Activated T-helper 17 cell treated with anti-CD3 and anti-CD28 coated beads, Interleukin-2, amount 50 U/mL, for 72 hours (primary cell): Measurements from ENCODE around the gene DNPEP. TPM values are rescaled to one million over a fixed set of nuclear protein-coding genes. Genes with fewer than 3 reads are reported as not detected.
"Not testable (repeated sequence)": the region's sequence is repeated elsewhere in the genome, so short reads cannot be mapped to it uniquely, and the experiment has no call there.

Source experiments
- ATAC-seq: fragments of 150-1000 bp; cut with Tn5 transposase; replicated peaks from 2 replicates; pipeline ENCODE4 v1.10.0; 2021; ENCODE audit warnings: mild to moderate bottlenecking, moderate library complexity
- H3K27ac Mint-ChIP-seq: one replicate; pipeline ENCODE4 v1.8.0; 2022; ENCODE audit warnings: mixed read lengths
- H3K27me3 Mint-ChIP-seq: one replicate; pipeline ENCODE4 v1.8.0; 2022; ENCODE audit warnings: mixed read lengths
- H3K36me3 Mint-ChIP-seq: one replicate; pipeline ENCODE4 v1.8.0; 2022; ENCODE audit warnings: low read depth, mild to moderate bottlenecking, mixed read lengths
- H3K4me1 Mint-ChIP-seq: one replicate; pipeline ENCODE4 v1.8.0; 2022; ENCODE audit warnings: mixed read lengths
- H3K4me3 Mint-ChIP-seq: one replicate; pipeline ENCODE4 v1.8.0; 2022; ENCODE audit warnings: mild to moderate bottlenecking, mixed read lengths
- H3K9me3 Mint-ChIP-seq: one replicate; pipeline ENCODE4 v1.8.0; 2022; ENCODE audit warnings: mixed read lengths
- total RNA-seq, 2 donors: library from RNA; stranded (reverse); gene quantifications; one replicate each; pipeline ENCODE4 v1.2.3, GENCODE V29; 2022

Gene DNPEP
- total RNA-seq, 2 donors from 2014 or later, result 80.9 to 99.6 TPM

GRCh38 chr2:219410390-219410789 lies 22.7 kb upstream of the DNPEP start:
- no peak for ATAC-seq
- Mint-ChIP-seq H3K4me1 (no peaks in the 10 kb centered on the region), H3K36me3 (no peaks in the 10 kb centered on the region), H3K27me3 (peaks cover 11% of the 10 kb centered on the region), H3K9me3 (no peaks in the 10 kb centered on the region), H3K27ac (no peak overlapping the region), H3K4me3 (no peak overlapping the region)

- Mint-ChIP-seq H3K9me3 (no peaks in the 10 kb centered on the region), H3K4me1 (no peaks in the 10 kb centered on the region), H3K27ac (no peak overlapping the region), H3K27me3 (peaks cover 11% of the 10 kb centered on the region), H3K36me3 (no peaks in the 10 kb centered on the region), H3K4me3 (no peak overlapping the region)
- ATAC-seq, result no peak
Observed at GRCh38 chr2:219409619-219410018, 21.9 kb upstream of the DNPEP start.

GRCh38 chr2:219408631-219409030 lies 20.9 kb upstream of the DNPEP start:
- no peaks in the 10 kb centered on the region for H3K36me3 Mint-ChIP-seq
- ATAC-seq, result no peak
- no peak overlapping the region for H3K27ac Mint-ChIP-seq
- H3K9me3 Mint-ChIP-seq, result no peaks in the 10 kb centered on the region
- no peaks in the 10 kb centered on the region for H3K4me1 Mint-ChIP-seq
- H3K27me3 Mint-ChIP-seq, result peaks cover 11% of the 10 kb centered on the region
- H3K4me3 Mint-ChIP-seq, result no peak overlapping the region

GRCh38 chr2:219408204-219408603 lies 20.5 kb upstream of the DNPEP start:
- Mint-ChIP-seq H3K27ac (no peak overlapping the region), H3K4me1 (no peaks in the 10 kb centered on the region)

GRCh38 chr2:219407343-219407742 lies 19.6 kb upstream of the DNPEP start:
- not testable (repeated sequence) for H3K36me3 Mint-ChIP-seq, H3K9me3 Mint-ChIP-seq, H3K4me1 Mint-ChIP-seq, H3K27me3 Mint-ChIP-seq, ATAC-seq, H3K27ac Mint-ChIP-seq, H3K4me3 Mint-ChIP-seq

More at GRCh38 chr2:219408204-219408603, 20.5 kb upstream of the DNPEP start:
- no peak for ATAC-seq
- no peak overlapping the region for H3K4me3 Mint-ChIP-seq
- no peaks in the 10 kb centered on the region for H3K9me3 Mint-ChIP-seq
- peaks cover 11% of the 10 kb centered on the region for H3K27me3 Mint-ChIP-seq
- no peaks in the 10 kb centered on the region for H3K36me3 Mint-ChIP-seq

GRCh38 chr2:219406861-219407230 lies 19.1 kb upstream of the DNPEP start:
- no peaks in the 10 kb centered on the region for H3K4me1 Mint-ChIP-seq
- H3K9me3 Mint-ChIP-seq, result no peaks in the 10 kb centered on the region
- no peak for ATAC-seq
- no peaks in the 10 kb centered on the region for H3K36me3 Mint-ChIP-seq
- peaks cover 8% of the 10 kb centered on the region for H3K27me3 Mint-ChIP-seq
- no peak overlapping the region for H3K4me3 Mint-ChIP-seq
- H3K27ac Mint-ChIP-seq, result no peak overlapping the region

GRCh38 chr2:219405958-219406860 lies 18.5 kb upstream of the DNPEP start:
- no peaks in the 10 kb centered on the region for H3K9me3 Mint-ChIP-seq
- peaks cover 8% of the 10 kb centered on the region for H3K27me3 Mint-ChIP-seq
- H3K36me3 Mint-ChIP-seq, result no peaks in the 10 kb centered on the region
- H3K4me3 Mint-ChIP-seq, result no peak overlapping the region
- H3K27ac Mint-ChIP-seq, result no peak overlapping the region
- H3K4me1 Mint-ChIP-seq, result no peaks in the 10 kb centered on the region
- ATAC-seq, result no peak

- no peak overlapping the region for H3K4me3 Mint-ChIP-seq
- no peaks in the 10 kb centered on the region for H3K36me3 Mint-ChIP-seq
- no peak for ATAC-seq
- no peaks in the 10 kb centered on the region for H3K9me3 Mint-ChIP-seq
- peaks cover 8% of the 10 kb centered on the region for H3K27me3 Mint-ChIP-seq
- no peaks in the 10 kb centered on the region for H3K4me1 Mint-ChIP-seq
- H3K27ac Mint-ChIP-seq, result no peak overlapping the region
Observed at GRCh38 chr2:219405451-219405850, 17.7 kb upstream of the DNPEP start.

- Mint-ChIP-seq H3K27me3 (peaks cover 8% of the 10 kb centered on the region), H3K4me3 (no peak overlapping the region), H3K36me3 (no peaks in the 10 kb centered on the region), H3K9me3 (no peaks in the 10 kb centered on the region), H3K27ac (no peak overlapping the region), H3K4me1 (no peaks in the 10 kb centered on the region)
- no peak for ATAC-seq
Observed at GRCh38 chr2:219404954-219405353, 17.2 kb upstream of the DNPEP start.

- Mint-ChIP-seq H3K36me3 (no peaks in the 10 kb centered on the region), H3K27me3 (peaks cover 4% of the 10 kb centered on the region), H3K4me3 (no peak overlapping the region), H3K4me1 (no peaks in the 10 kb centered on the region), H3K9me3 (no peaks in the 10 kb centered on the region), H3K27ac (no peak overlapping the region)
- ATAC-seq, result no peak
Observed at GRCh38 chr2:219404291-219404910, 16.7 kb upstream of the DNPEP start.

GRCh38 chr2:219403861-219404260 lies 16.1 kb upstream of the DNPEP start:
- no peaks in the 10 kb centered on the region for H3K9me3 Mint-ChIP-seq
- no peaks in the 10 kb centered on the region for H3K4me1 Mint-ChIP-seq
- no peak overlapping the region for H3K27ac Mint-ChIP-seq
- no peak for ATAC-seq
- no peak overlapping the region for H3K4me3 Mint-ChIP-seq
- no peaks in the 10 kb centered on the region for H3K36me3 Mint-ChIP-seq
- peaks cover 4% of the 10 kb centered on the region for H3K27me3 Mint-ChIP-seq

- peak; percentile 83 for ATAC-seq
- H3K9me3 Mint-ChIP-seq, result no peaks in the 10 kb centered on the region
- H3K27ac Mint-ChIP-seq, result no peak overlapping the region
- H3K27me3 Mint-ChIP-seq, result peaks cover under 1% of the 10 kb centered on the region
- H3K4me3 Mint-ChIP-seq, result no peak overlapping the region
- H3K36me3 Mint-ChIP-seq, result no peaks in the 10 kb centered on the region
- H3K4me1 Mint-ChIP-seq, result no peaks in the 10 kb centered on the region
Observed at GRCh38 chr2:219402665-219403515, 15.2 kb upstream of the DNPEP start.

GRCh38 chr2:219401606-219402005 lies 13.9 kb upstream of the DNPEP start:
- Mint-ChIP-seq H3K36me3 (no peaks in the 10 kb centered on the region), H3K27me3 (no peaks in the 10 kb centered on the region), H3K9me3 (no peaks in the 10 kb centered on the region), H3K4me1 (peaks cover 10% of the 10 kb centered on the region), H3K4me3 (no peak overlapping the region), H3K27ac (no peak overlapping the region)
- no peak for ATAC-seq

- Mint-ChIP-seq H3K9me3 (no peaks in the 10 kb centered on the region), H3K27ac (no peak overlapping the region), H3K27me3 (no peaks in the 10 kb centered on the region), H3K4me3 (no peak overlapping the region), H3K4me1 (peaks cover 10% of the 10 kb centered on the region), H3K36me3 (no peaks in the 10 kb centered on the region)
- ATAC-seq, result no peak
Observed at GRCh38 chr2:219400562-219400961, 12.8 kb upstream of the DNPEP start.
